ENCODE data around the gene FMN2.

GRCh38 chr1:240247899-240248298, 156.2 kb downstream of the FMN2 start:
- TF ChIP-seq EZH2 (IDR thresholded peaks at IDR 0.05; ENCODE audit: low read depth) (no peak), CTCF (conservative IDR thresholded peaks at IDR 0.05) (no peak)
